ENCODE measurements around the gene FBRSL1. TPM values are rescaled to one million over a fixed set of nuclear protein-coding genes. Genes with fewer than 3 reads are reported as not detected.

Gene FBRSL1
- total and polyA plus RNA-seq, 9 of the 15 experiments (the other 6 are each of a cell fraction or from before 2014, with no cell fraction given) = 0.24 to 129 (median 7.3) TPM

DNA sequence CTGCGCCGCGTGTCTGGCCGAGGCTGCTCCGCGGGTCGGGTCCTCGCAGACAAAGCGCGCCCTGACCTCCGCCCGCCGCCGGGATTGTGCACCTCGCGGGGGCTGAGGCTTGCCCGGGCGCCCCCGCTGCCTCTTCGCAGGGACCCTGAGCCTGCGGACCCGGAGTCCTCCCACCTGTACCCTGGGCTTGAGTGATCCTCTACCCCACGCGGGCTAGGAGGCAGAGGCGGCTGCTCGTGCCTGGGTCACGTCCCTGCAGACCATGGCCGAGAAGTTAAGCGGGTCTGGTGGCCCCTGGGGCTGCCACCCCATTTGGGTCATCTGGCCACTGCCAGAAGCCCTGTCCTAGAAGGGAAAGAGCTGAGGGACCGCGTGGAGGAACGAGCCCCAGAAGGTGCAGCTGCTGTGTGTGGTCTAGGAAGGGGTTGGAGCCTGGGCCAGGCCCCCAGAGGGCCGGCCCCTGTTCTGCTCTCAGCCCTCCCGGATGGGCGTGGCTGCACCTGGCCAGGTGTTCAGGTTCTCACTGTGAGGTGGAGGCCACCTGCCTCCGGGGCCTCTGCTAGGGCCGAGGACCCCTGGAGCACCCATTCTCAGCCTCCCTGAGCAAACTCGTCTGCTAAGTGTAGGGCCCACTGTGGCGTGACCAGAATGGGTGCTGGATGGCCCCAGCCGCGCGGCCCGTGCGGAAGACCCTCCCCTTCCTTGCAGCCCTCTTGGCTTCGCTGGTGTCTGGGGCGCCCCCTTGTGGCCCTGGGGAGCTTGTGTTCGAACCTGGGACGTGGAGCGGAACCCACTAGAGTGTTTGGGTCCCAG, 70.9 kb downstream of the FBRSL1 start (continued):
- TF ChIP-seq, protein P1, sequence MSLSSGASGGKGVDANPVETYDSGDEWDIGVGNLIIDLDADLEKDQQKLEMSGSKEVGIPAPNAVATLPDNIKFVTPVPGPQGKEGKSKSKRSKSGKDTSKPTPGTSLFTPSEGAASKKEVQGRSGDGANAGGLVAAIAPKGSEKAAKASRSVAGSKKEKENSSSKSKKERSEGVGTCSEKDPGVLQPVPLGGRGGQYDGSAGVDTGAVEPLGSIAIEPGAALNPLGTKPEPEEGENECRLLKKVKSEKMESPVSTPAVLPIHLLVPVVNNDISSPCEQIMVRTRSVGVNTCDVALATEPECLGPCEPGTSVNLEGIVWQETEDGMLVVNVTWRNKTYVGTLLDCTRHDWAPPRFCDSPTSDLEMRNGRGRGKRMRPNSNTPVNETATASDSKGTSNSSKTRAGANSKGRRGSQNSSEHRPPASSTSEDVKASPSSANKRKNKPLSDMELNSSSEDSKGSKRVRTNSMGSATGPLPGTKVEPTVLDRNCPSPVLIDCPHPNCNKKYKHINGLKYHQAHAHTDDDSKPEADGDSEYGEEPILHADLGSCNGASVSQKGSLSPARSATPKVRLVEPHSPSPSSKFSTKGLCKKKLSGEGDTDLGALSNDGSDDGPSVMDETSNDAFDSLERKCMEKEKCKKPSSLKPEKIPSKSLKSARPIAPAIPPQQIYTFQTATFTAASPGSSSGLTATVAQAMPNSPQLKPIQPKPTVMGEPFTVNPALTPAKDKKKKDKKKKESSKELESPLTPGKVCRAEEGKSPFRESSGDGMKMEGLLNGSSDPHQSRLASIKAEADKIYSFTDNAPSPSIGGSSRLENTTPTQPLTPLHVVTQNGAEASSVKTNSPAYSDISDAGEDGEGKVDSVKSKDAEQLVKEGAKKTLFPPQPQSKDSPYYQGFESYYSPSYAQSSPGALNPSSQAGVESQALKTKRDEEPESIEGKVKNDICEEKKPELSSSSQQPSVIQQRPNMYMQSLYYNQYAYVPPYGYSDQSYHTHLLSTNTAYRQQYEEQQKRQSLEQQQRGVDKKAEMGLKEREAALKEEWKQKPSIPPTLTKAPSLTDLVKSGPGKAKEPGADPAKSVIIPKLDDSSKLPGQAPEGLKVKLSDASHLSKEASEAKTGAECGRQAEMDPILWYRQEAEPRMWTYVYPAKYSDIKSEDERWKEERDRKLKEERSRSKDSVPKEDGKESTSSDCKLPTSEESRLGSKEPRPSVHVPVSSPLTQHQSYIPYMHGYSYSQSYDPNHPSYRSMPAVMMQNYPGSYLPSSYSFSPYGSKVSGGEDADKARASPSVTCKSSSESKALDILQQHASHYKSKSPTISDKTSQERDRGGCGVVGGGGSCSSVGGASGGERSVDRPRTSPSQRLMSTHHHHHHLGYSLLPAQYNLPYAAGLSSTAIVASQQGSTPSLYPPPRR (CRISPR knock-in tag; IDR thresholded peaks at IDR 0.05; ENCODE audit: borderline replicate concordance) = no peak
- TF ChIP-seq PHF21A (IDR thresholded peaks at IDR 0.05; ENCODE audit: borderline replicate concordance, low read depth) = no peak
- peak; percentile 28 for TF ChIP-seq HNRNPLL (IDR thresholded peaks at IDR 0.05; ENCODE audit: low read depth, low read length, poor library complexity, severe bottlenecking)
- TF ChIP-seq, protein P2, sequence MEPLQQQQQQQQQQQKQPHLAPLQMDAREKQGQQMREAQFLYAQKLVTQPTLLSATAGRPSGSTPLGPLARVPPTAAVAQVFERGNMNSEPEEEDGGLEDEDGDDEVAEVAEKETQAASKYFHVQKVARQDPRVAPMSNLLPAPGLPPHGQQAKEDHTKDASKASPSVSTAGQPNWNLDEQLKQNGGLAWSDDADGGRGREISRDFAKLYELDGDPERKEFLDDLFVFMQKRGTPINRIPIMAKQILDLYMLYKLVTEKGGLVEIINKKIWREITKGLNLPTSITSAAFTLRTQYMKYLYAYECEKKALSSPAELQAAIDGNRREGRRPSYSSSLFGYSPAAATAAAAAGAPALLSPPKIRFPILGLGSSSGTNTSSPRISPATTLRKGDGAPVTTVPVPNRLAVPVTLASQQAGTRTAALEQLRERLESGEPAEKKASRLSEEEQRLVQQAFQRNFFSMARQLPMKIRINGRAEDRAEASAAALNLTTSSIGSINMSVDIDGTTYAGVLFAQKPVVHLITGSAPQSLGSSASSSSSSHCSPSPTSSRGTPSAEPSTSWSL (CRISPR knock-in tag; IDR thresholded peaks at IDR 0.05; ENCODE audit: borderline replicate concordance) = no peak
- peak; percentile 7; the same call in 1 of the 2 replicates for TF ChIP-seq CREM (IDR thresholded peaks at IDR 0.05; ENCODE audit: low read depth)
- no peak for TF ChIP-seq MEF2D (tag; conservative IDR thresholded peaks at IDR 0.05; ENCODE audit: low read depth)
- no peak for TF ChIP-seq NCOA1 (IDR thresholded peaks at IDR 0.05; ENCODE audit: low read depth)
- TF ChIP-seq SAP30 (IDR thresholded peaks at IDR 0.05; ENCODE audit: borderline replicate concordance, insufficient read depth, low read depth, low read length, poor library complexity, severe bottlenecking) = peak; percentile 38
- TF ChIP-seq POLR2A (conservative IDR thresholded peaks at IDR 0.05) = peak; percentile 41; the same call in 1 of the 2 replicates
- TF ChIP-seq U2AF2 (optimal IDR thresholded peaks at IDR 0.05; ENCODE audit: low read depth, low read length) = no peak
- TF ChIP-seq ZNF12 (CRISPR knock-in tag; IDR thresholded peaks at IDR 0.05) = no peak
- no peak for TF ChIP-seq SMARCA5 (IDR thresholded peaks at IDR 0.05)
- TF ChIP-seq, protein P3, sequence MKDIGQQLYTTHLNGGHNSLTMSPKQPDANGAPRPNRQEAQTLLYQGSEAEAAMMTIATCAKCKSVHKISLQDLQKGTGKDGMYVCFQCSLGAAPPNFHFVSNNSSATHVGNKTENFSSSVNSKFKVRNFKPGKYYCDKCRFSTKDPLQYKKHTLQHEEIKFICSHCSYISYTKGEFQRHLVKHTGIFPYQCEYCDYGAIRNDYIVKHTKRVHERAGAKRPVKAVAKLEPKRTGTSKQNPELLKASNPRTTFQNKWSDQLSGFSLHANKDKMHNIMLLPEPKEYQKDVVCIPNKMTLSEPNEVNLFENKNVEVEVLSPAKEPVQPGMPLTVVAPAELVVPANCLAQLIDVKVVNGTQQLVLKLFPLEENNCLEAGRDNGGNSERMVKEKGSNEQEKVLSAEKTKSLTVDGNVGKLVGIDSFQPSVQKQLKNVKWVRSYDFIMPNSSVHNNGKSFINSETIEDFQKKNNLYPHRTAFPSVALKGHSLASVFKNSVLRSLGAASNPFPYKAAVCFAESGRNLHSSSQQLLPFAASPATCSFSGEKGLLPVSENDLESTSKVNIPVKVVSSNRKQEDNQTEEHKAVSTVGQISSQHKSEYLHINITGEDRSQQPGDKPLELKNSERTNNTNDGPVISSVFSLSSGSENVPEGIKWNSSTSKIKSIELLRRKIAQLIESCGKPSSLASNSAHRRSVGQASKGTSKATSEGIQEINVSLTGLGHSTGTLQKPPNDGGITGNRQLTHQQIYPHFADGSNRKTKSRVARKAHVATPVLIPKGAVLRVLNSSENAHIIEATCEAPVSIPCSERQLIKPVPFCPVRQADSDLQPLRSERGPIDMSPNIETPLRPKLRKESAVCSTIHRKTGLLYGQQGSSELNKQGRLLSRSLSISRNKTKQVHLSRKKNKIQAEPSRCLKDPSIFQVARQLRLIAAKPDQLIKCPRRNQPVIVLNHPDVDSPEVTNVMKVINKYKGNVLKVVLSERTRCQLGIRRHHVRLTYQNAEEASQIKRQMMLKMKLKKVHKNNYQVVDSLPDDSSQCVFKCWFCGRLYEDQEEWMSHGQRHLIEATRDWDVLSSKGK (CRISPR knock-in tag; IDR thresholded peaks at IDR 0.05) = no peak
- TF ChIP-seq ZFX (CRISPR knock-in tag; IDR thresholded peaks at IDR 0.05) = 0 out of 2 replicates have a peak, but pooled peaks have one; percentile 23
- TF ChIP-seq MBD2 (IDR thresholded peaks at IDR 0.05; ENCODE audit: borderline replicate concordance, low read depth) = no peak
- TF ChIP-seq, protein P4, sequence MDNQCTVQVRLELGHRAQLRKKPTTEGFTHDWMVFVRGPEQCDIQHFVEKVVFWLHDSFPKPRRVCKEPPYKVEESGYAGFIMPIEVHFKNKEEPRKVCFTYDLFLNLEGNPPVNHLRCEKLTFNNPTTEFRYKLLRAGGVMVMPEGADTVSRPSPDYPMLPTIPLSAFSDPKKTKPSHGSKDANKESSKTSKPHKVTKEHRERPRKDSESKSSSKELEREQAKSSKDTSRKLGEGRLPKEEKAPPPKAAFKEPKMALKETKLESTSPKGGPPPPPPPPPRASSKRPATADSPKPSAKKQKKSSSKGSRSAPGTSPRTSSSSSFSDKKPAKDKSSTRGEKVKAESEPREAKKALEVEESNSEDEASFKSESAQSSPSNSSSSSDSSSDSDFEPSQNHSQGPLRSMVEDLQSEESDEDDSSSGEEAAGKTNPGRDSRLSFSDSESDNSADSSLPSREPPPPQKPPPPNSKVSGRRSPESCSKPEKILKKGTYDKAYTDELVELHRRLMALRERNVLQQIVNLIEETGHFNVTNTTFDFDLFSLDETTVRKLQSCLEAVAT (IDR thresholded peaks at IDR 0.05) = no peak
- TF ChIP-seq MCM7 (IDR thresholded peaks at IDR 0.05) = no peak
